GM12878 (cell line): ENCODE measurements around the gene PKP4. TPM values are rescaled to one million over a fixed set of nuclear protein-coding genes. Genes with fewer than 3 reads are reported as not detected.

Experiments
- ATAC-seq: fragments of 200-7000 bp; cut with Tn5 transposase; 3 replicates; pipeline ENCODE4 v1.9.1; 2020; ENCODE audit warnings: mild to moderate bottlenecking, moderate library complexity
- BruUV-seq: library from RNA; stranded (reverse); fragments of 400-500 nt; replicated peaks from 2 replicates; lab custom pipeline; 2021; lab: Mats Ljungman, UMichigan
- CTCF ChIA-PET: fragments of 300-600 bp; sonication (Branson Sonifier 250); formaldehyde crosslinking; extraction: SDS; loops from one replicate; lab custom pipeline; 2021; ENCODE audit warnings: inconsistent platforms; lab: Yijun Ruan, JAX
- POLR2A ChIA-PET: fragments of 350-600 bp; formaldehyde crosslinking; extraction: SDS; loops from one replicate; lab custom pipeline; 2021; ENCODE audit warnings: inconsistent platforms; lab: Charles Lee
- RAD21 ChIA-PET: fragments of 300-600 bp; sonication (Branson Sonifier 250); formaldehyde crosslinking; loops from one replicate; lab custom pipeline; 2023; ENCODE audit warnings: antibody characterized with exemption; ENCODE audit not compliant: unreplicated experiment; lab: Charles Lee
- SMC1A ChIA-PET: fragments of 300-600 bp; sonication (Branson Sonifier 250); formaldehyde crosslinking; loops from one replicate; lab custom pipeline; 2023; ENCODE audit not compliant: unreplicated experiment, uncharacterized antibody; lab: Charles Lee
- DNase-seq: peaks from one replicate; pipeline ENCODE4 v3.0.0-alpha.2; 2011; ENCODE audit warnings: low read depth, low spot score
- FAIRE-seq: peaks from 3 replicates; lab custom pipeline; 2011; peaks lifted over from hg19 to GRCh38; lab: Jason Lieb, UNC
- H2AFZ ChIP-seq: 2 replicates; pipeline ENCODE4 v1.6.0; 2011; ENCODE audit warnings: low read depth, low read length, control low read depth; ENCODE audit not compliant: control insufficient read depth
- H3K27ac ChIP-seq: 2 replicates; pipeline ENCODE4 v1.5.1; 2011; ENCODE audit warnings: control low read depth; ENCODE audit not compliant: control insufficient read depth, insufficient read depth
- H3K27me3 ChIP-seq, 2 experiments: replicated peaks in 1 of 2; 2 replicates each; pipeline versions ENCODE4 v1.6.0 to v1.6.1; 2011; ENCODE audit warnings: low read length in 1 of 2; ENCODE audit not compliant: control insufficient read depth in 2 of 2, insufficient read depth in 2 of 2
- H3K36me3 ChIP-seq, 2 experiments: 2 replicates each; pipeline ENCODE4 v1.5.1; 2011; ENCODE audit warnings: low read length in 1 of 2; ENCODE audit not compliant: control insufficient read depth in 2 of 2, insufficient read depth in 2 of 2
- H3K4me1 ChIP-seq: 2 replicates; pipeline ENCODE4 v1.6.1; 2011; ENCODE audit warnings: mild to moderate bottlenecking, low read length, moderate library complexity, mixed read lengths; ENCODE audit not compliant: control insufficient read depth, insufficient read depth
- H3K4me2 ChIP-seq: 2 replicates; pipeline ENCODE4 v1.6.0; 2011; ENCODE audit warnings: control low read depth; ENCODE audit not compliant: control insufficient read depth, insufficient read depth
- H3K4me3 ChIP-seq: fragments of 200-600 bp; sonication (generic); 2 replicates; pipeline ENCODE4 v1.5.1; 2016
- H3K79me2 ChIP-seq: 2 replicates; pipeline ENCODE4 v1.6.0; 2011; ENCODE audit warnings: low read length; ENCODE audit not compliant: control insufficient read depth, insufficient read depth
- H3K9ac ChIP-seq: 2 replicates; pipeline ENCODE4 v1.8.0; 2011; ENCODE audit warnings: low read length, control low read depth, mixed read lengths; ENCODE audit not compliant: control insufficient read depth, insufficient read depth
- H3K9me3 ChIP-seq: replicated peaks from 3 replicates; pipeline ENCODE4 v1.5.1; 2011; ENCODE audit warnings: mild to moderate bottlenecking, low read length; ENCODE audit not compliant: control insufficient read depth, insufficient read depth
- H4K20me1 ChIP-seq: 2 replicates; pipeline ENCODE4 v1.6.0; 2011; ENCODE audit not compliant: control insufficient read depth, insufficient read depth
- CBX5 ChIP-seq: sonication (generic); IDR thresholded peaks from 2 replicates; pipeline ENCODE4 v1.6.1; 2016; ENCODE audit warnings: low read depth, moderate library complexity, mild to moderate bottlenecking, inconsistent platforms
- CHD2 ChIP-seq: IDR thresholded peaks from 2 replicates; pipeline ENCODE4 v1.6.1; 2011; ENCODE audit warnings: low read depth, low read length, improper control_type of control experiment, borderline replicate concordance
- IRF4 ChIP-seq: IDR thresholded peaks from 2 replicates; pipeline ENCODE4 v1.6.1; 2011; ENCODE audit warnings: low read depth, low read length
- JUNB ChIP-seq: IDR thresholded peaks from 2 replicates; pipeline ENCODE4 v1.6.1; 2016; ENCODE audit warnings: antibody characterized with exemption, mild to moderate bottlenecking
- NBN ChIP-seq: fragments of 450-650 bp; IDR thresholded peaks from 2 replicates; pipeline ENCODE4 v1.6.1; 2016
- NFIC ChIP-seq: IDR thresholded peaks from 2 replicates; pipeline ENCODE4 v1.6.1; 2012; ENCODE audit warnings: low read depth, mild to moderate bottlenecking, inconsistent platforms, low read length, moderate library complexity
- NFYA ChIP-seq: IDR thresholded peaks from 2 replicates; pipeline ENCODE4 v1.6.1; 2011; ENCODE audit warnings: low read depth, mild to moderate bottlenecking, low read length, improper control_type of control experiment, borderline replicate concordance
- NFYB ChIP-seq: IDR thresholded peaks from 2 replicates; pipeline ENCODE4 v1.6.1; 2011; ENCODE audit warnings: low read depth, mild to moderate bottlenecking, low read length, improper control_type of control experiment, moderate library complexity; ENCODE audit not compliant: insufficient read depth
- RAD21 ChIP-seq: IDR thresholded peaks from 2 replicates; pipeline ENCODE4 v1.6.1; 2011; ENCODE audit warnings: mild to moderate bottlenecking, low read depth, low read length, moderate library complexity; ENCODE audit not compliant: insufficient read depth
- SIX5 ChIP-seq: IDR thresholded peaks from 2 replicates; pipeline ENCODE4 v1.6.1; 2011; ENCODE audit warnings: mild to moderate bottlenecking, low read depth, low read length, moderate library complexity; ENCODE audit not compliant: severe bottlenecking
- SRF ChIP-seq, 2 experiments: IDR thresholded peaks; 2 replicates each; pipeline ENCODE4 v1.6.1; 2011; ENCODE audit warnings: low read depth in 2 of 2, low read length in 2 of 2, mild to moderate bottlenecking in 1 of 2, moderate library complexity in 1 of 2
- ZBTB40 ChIP-seq: fragments of 450-650 bp; IDR thresholded peaks from 2 replicates; pipeline ENCODE4 v1.6.1; 2016; ENCODE audit warnings: mild to moderate bottlenecking, moderate library complexity, borderline replicate concordance
- ZNF687 ChIP-seq: fragments of 450-650 bp; IDR thresholded peaks from 2 replicates; pipeline ENCODE4 v1.6.1; 2017; ENCODE audit warnings: mild to moderate bottlenecking, moderate library complexity
- ZSCAN29 ChIP-seq: fragments of 450-650 bp; IDR thresholded peaks from 2 replicates; pipeline ENCODE4 v1.6.1; 2017; ENCODE audit warnings: mild to moderate bottlenecking, moderate library complexity
- WGBS: methylation state at CpG from one replicate; pipeline ENCODE4 v1.1.6; 2016; ENCODE audit warnings: low lambda C conversion rate; ENCODE audit not compliant: insufficient replicate concordance, insufficient coverage; ENCODE audit errors: missing lambda C conversion rate; 5-methylcytosine and 5-hydroxymethylcytosine counted together
- in situ Hi-C: fragments of 300-500 bp; cut with MboI; formaldehyde crosslinking; loops from 9 replicates; pipeline ENCODE4 v1.14.3; 2018; ENCODE audit warnings: mixed read lengths
- intact Hi-C: fragments of 100-400 bp; cut with micrococcal nuclease; formaldehyde crosslinking; loops from one replicate; pipeline ENCODE4 v1.14.2; 2022; ENCODE audit not compliant: unreplicated experiment
- polyA plus RNA-seq, 11 experiments: library from polyadenylated mRNA; depleted of rRNA in 4 of 11; unstranded in 6 of 11; stranded (reverse) in 5 of 11; fragments of >200 nt; fragmentation: Nextera tagmentation in 4 of 11; fragmentation: Illumina TruSeq in 1 of 11; extraction: Ambion mirVana in 4 of 11; extraction: Trizol in 1 of 11; gene quantifications; 1 replicate in 1 of 11; 2 replicates in 10 of 11; pipeline versions ENCODE4 v1.2.1 to v1.2.3, GENCODE V29; 2011 to 2016; ENCODE audit warnings: inconsistent platforms in 2 of 11, missing spikeins in 2 of 11, low read depth in 1 of 11
- total RNA-seq, 4 experiments: library from RNA; depleted of rRNA in 3 of 4; stranded (reverse); fragments of >200 nt in 3 of 4; fragmentation: Illumina TruSeq in 1 of 4; extraction: Trizol in 1 of 4; gene quantifications; 2 replicates each; pipeline versions ENCODE4 v1.2.1 to v1.2.3, GENCODE V29; 2013 to 2021

The PKP4 gene
- total and polyA plus RNA-seq, 10 of the 15 experiments (the other 5 are each of a cell fraction or from before 2014, with no cell fraction given) = 4.8 to 35.8 (median 17.7) TPM

DNA sequence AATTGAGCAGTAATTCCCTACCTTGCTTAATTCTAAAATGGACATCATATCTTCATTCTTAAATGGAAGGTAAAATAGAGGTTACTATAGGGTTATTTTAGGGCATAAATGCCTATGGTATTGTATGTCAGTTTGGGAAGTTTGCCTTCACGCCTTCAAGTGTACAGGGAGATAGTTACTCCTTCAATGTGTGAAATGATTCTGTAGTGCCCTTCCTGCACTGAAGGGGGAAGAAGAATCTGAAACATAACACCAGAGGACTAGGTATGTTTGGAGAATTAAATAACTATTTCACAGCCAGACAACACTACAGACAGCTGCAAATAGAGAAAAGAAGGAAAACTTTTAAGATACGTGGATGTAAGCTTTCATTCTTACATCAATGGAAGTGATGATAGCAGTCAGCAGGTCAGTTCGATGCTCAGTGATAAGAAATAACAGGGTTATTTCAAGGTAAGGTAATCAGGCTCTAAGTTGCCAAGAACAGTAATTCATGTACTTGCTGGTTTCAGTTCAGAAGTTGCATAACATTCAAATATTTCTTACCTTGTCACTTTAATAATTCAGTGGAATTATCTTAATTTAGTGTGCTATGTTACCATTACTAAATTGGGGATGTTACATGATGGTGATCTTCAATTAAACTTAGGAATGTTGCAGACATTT, 4.0 kb downstream of the PKP4 start (continued):
- TF ChIP-seq JUNB = peak; percentile 62
- no peak for TF ChIP-seq ZBTB40
- peak; percentile 56; the same call in 1 of the 2 replicates for TF ChIP-seq IRF4
- TF ChIP-seq RAD21 = peak; percentile 43
- TF ChIP-seq CBX5 = no peak
- no peak for TF ChIP-seq ZSCAN29

- intact Hi-C loops (loop anchor here (5.0 kb wide), 1 partner anchor 289 kb away; no protein-coding TSS in a partner anchor), in situ Hi-C loops (no loop called here)
- Histone ChIP-seq H3K79me2 (peaks cover 6% of the 10 kb centered on the region), H2AFZ (no peak overlapping the region), H3K27ac (no peak overlapping the region), H3K4me1 (peaks cover 1% of the 10 kb centered on the region; the same call in 1 of the 2 replicates), H3K27me3 (no peaks in the 10 kb centered on the region), H4K20me1 (no peaks in the 10 kb centered on the region), H3K4me2 (no peak overlapping the region), H3K4me3 (no peak overlapping the region), H3K36me3 (no peaks in the 10 kb centered on the region), H3K9me3 (no peaks in the 10 kb centered on the region), H3K9ac (no peak overlapping the region)
- WGBS = 80% methylated on average over 6 of the region's 6 CpGs
- DNase-seq (no peak), FAIRE-seq (no peak), ATAC-seq (no peak; the same call in 2 of the 3 replicates)
- no TSS peak for BruUV-seq
- CTCF ChIA-PET = interaction anchor here (0.6 to 5.9 kb wide), 3 partner anchors 12 to 1161 kb away, joined by 3 to 24 read pairs (median 3); no protein-coding TSS in a partner anchor
- SMC1A ChIA-PET = interaction anchor here (1.1 kb wide), 1 partner anchor 8 kb away, joined by 3 read pairs; no protein-coding TSS in a partner anchor
- POLR2A ChIA-PET = no interaction called here
- RAD21 ChIA-PET = no interaction called here
- TF ChIP-seq NFIC = no peak
- TF ChIP-seq SIX5 = no peak
- TF ChIP-seq NFYB = no peak
- no peak for TF ChIP-seq ZNF687
- no peak for TF ChIP-seq CHD2
- no peak for TF ChIP-seq NBN
- TF ChIP-seq SRF (IDR thresholded peaks at IDR 0.05; ENCODE audit: low read depth in 2 of 2, low read length in 2 of 2) = no peak
- no peak for TF ChIP-seq NFYA
Measured at GRCh38 chr2:158463496-158464095, 6.8 kb downstream of the PKP4 start.
